K562 (cell line): ENCODE results near the gene MICAL1. TPM values are rescaled to one million over a fixed set of nuclear protein-coding genes. Genes with fewer than 3 reads are reported as not detected.

Source experiments
- ATAC-seq: fragments of 200-7000 bp; cut with Tn5 transposase; 3 replicates; pipeline ENCODE4 v1.9.1; 2020; ENCODE audit warnings: moderate library complexity
- BruUV-seq: library from RNA; stranded (reverse); fragments of 400-500 nt; replicated peaks from 2 replicates; lab custom pipeline; 2021; lab: Mats Ljungman, UMichigan
- CTCF ChIA-PET: fragments of 300-600 bp; formaldehyde crosslinking; extraction: SDS; loops from one replicate; lab custom pipeline; 2021; ENCODE audit warnings: low intra/inter-chr PET ratio; lab: Yijun Ruan, JAX
- POLR2A ChIA-PET: fragments of 300-600, 350-650 bp; sonication (Branson Sonifier 250); formaldehyde crosslinking; extraction: SDS; loops from one replicate; lab custom pipeline; 2021; ENCODE audit warnings: antibody characterized with exemption, inconsistent platforms; lab: Yijun Ruan, JAX
- DNase-seq, 4 experiments: peaks; one replicate each; pipeline versions ENCODE4 v3.0.0 to v3.0.0-alpha.2; 2011 to 2018; ENCODE audit warnings: low spot score in 3 of 4, mixed read lengths in 3 of 4; ENCODE audit errors: extremely low read depth in 1 of 4
- FAIRE-seq: peaks from 2 replicates; lab custom pipeline; 2011; peaks lifted over from hg19 to GRCh38; lab: Jason Lieb, UNC
- H2AFZ ChIP-seq: 2 replicates; pipeline ENCODE4 v1.6.0; 2011; ENCODE audit warnings: low read depth, low read length, control low read depth, inconsistent platforms
- H3K27ac ChIP-seq: fragments of 200-600 bp; 3 replicates; pipeline ENCODE4 v1.8.0; 2011; ENCODE audit warnings: low read depth, mild to moderate bottlenecking, control low read depth, inconsistent platforms, low read length, moderate library complexity, mixed read lengths; ENCODE audit errors: extremely low read depth
- H3K27me3 ChIP-seq, 2 experiments: fragments of 300-600 bp in 1 of 2; 2 replicates in 1 of 2; 3 replicates in 1 of 2; pipeline versions ENCODE4 v1.6.0 to v1.8.0; 2011; ENCODE audit warnings: inconsistent platforms in 2 of 2, low read length in 2 of 2, mild to moderate bottlenecking in 1 of 2, mixed read lengths in 1 of 2, moderate library complexity in 1 of 2; ENCODE audit not compliant: control insufficient read depth in 2 of 2, insufficient read depth in 2 of 2
- H3K36me3 ChIP-seq: fragments of 300-600 bp; 3 replicates; pipeline ENCODE4 v1.8.0; 2011; ENCODE audit warnings: mild to moderate bottlenecking, low read length, inconsistent platforms; ENCODE audit not compliant: control insufficient read depth, insufficient read depth
- H3K4me1 ChIP-seq, 2 experiments: fragments of 200-600 bp in 1 of 2; replicated peaks in 1 of 2; 2 replicates in 1 of 2; 3 replicates in 1 of 2; pipeline versions ENCODE4 v1.5.1 to v1.8.0; 2011; ENCODE audit warnings: inconsistent platforms in 2 of 2, low read length in 2 of 2, mild to moderate bottlenecking in 1 of 2, mixed read lengths in 1 of 2, moderate library complexity in 1 of 2; ENCODE audit not compliant: control insufficient read depth in 2 of 2, insufficient read depth in 2 of 2
- H3K4me2 ChIP-seq: 2 replicates; pipeline ENCODE4 v1.6.1; 2011; ENCODE audit warnings: low read length, control low read depth, inconsistent platforms, mixed read lengths; ENCODE audit not compliant: insufficient read depth
- H3K4me3 ChIP-seq: fragments of 200-600 bp; sonication (generic), shearing (Covaris generic); 2 replicates; pipeline ENCODE4 v1.5.1; 2016; ENCODE audit warnings: control low read depth, inconsistent platforms
- H3K79me2 ChIP-seq: fragments of 200-600 bp; 3 replicates; pipeline ENCODE4 v1.8.0; 2011; ENCODE audit warnings: low read length, inconsistent platforms; ENCODE audit not compliant: control insufficient read depth, insufficient read depth
- H3K9ac ChIP-seq, 2 experiments: 2 replicates each; pipeline versions ENCODE4 v1.6.0 to v1.6.1; 2011; ENCODE audit warnings: low read depth in 2 of 2, low read length in 2 of 2, control low read depth in 1 of 2, inconsistent platforms in 1 of 2, mild to moderate bottlenecking in 1 of 2, mixed read lengths in 1 of 2; ENCODE audit not compliant: insufficient read depth in 1 of 2
- H3K9me1 ChIP-seq: one replicate; pipeline ENCODE4 v1.6.0; 2011; ENCODE audit warnings: inconsistent platforms, mild to moderate bottlenecking, low read length, moderate library complexity; ENCODE audit not compliant: control insufficient read depth, insufficient read depth
- H3K9me3 ChIP-seq: replicated peaks from 2 replicates; pipeline ENCODE4 v1.5.1; 2011; ENCODE audit warnings: low read depth, low read length, inconsistent platforms; ENCODE audit not compliant: control insufficient read depth, insufficient read depth
- H4K20me1 ChIP-seq: replicated peaks from 2 replicates; pipeline ENCODE4 v1.6.1; 2011; ENCODE audit warnings: low read length, inconsistent platforms, mixed read lengths; ENCODE audit not compliant: control insufficient read depth, insufficient read depth
- ADNP ChIP-seq: fragments of 200-800 bp; sonication (Bioruptor generic); IDR thresholded peaks from 2 replicates; pipeline ENCODE4 v1.6.1; 2016; ENCODE audit warnings: missing genetic modification characterization, missing compliant biosample characterization
- ATF7 ChIP-seq: fragments of 450-650 bp; IDR thresholded peaks from 2 replicates; pipeline ENCODE4 v1.7.1; 2014; ENCODE audit warnings: mild to moderate bottlenecking, moderate library complexity
- CC2D1A ChIP-seq: fragments of 450-650 bp; IDR thresholded peaks from 2 replicates; pipeline ENCODE4 v1.6.1; 2017; ENCODE audit warnings: mild to moderate bottlenecking
- ETV1 ChIP-seq: fragments of 450-650 bp; conservative IDR thresholded peaks from 2 replicates; pipeline ENCODE4 v1.6.1; 2016; ENCODE audit warnings: missing genetic modification characterization, control low read depth, low read depth, missing compliant biosample characterization
- GTF2E2 ChIP-seq: fragments of 200-800 bp; sonication (Bioruptor generic); IDR thresholded peaks from 2 replicates; pipeline ENCODE4 v1.6.1; 2016; ENCODE audit warnings: missing genetic modification characterization, missing compliant biosample characterization
- LEF1 ChIP-seq: fragments of 450-650 bp; IDR thresholded peaks from 2 replicates; pipeline ENCODE4 v1.6.1; 2016; ENCODE audit warnings: mild to moderate bottlenecking
- NBN ChIP-seq: fragments of 450-650 bp; IDR thresholded peaks from 2 replicates; pipeline ENCODE4 v1.6.1; 2016; ENCODE audit warnings: low read depth, mild to moderate bottlenecking
- NR2C2 ChIP-seq, 2 experiments: fragments of 200-800 bp in 1 of 2; sonication (Bioruptor generic) in 1 of 2; sonication (generic) in 1 of 2; formaldehyde crosslinking in 1 of 2; IDR thresholded peaks; 2 replicates each; pipeline versions ENCODE4 v1.6.1 to v1.8.0; 2016 to 2022; ENCODE audit warnings: mild to moderate bottlenecking in 1 of 2, missing compliant biosample characterization in 1 of 2, missing genetic modification characterization in 1 of 2, missing genetic modification reagents in 1 of 2
- RAD51 ChIP-seq: fragments of 450-650 bp; IDR thresholded peaks from 2 replicates; pipeline ENCODE4 v1.7.1; 2016; ENCODE audit warnings: low read depth, mild to moderate bottlenecking, borderline replicate concordance
- RBM34 ChIP-seq: fragments of 200-400 bp; formaldehyde crosslinking; IDR thresholded peaks from 2 replicates; pipeline ENCODE4 v1.6.1; 2018; ENCODE audit warnings: low read length, borderline replicate concordance; ENCODE audit not compliant: insufficient read depth
- SMAD4 ChIP-seq: fragments of 250-450 bp; sonication (Bioruptor Pico); conservative IDR thresholded peaks from 2 replicates; pipeline ENCODE4 v1.8.0; 2021; ENCODE audit warnings: inconsistent platforms, mild to moderate bottlenecking, moderate library complexity
- SMC3 ChIP-seq: conservative IDR thresholded peaks from 2 replicates; pipeline ENCODE4 v1.6.1; 2011; ENCODE audit warnings: low read depth, low read length, improper control_type of control experiment; ENCODE audit not compliant: insufficient read depth
- SNRNP70 ChIP-seq: fragments of 200-400 bp; formaldehyde crosslinking; optimal IDR thresholded peaks from 2 replicates; pipeline ENCODE3; 2017; ENCODE audit warnings: low read depth, low read length
- ZBTB1 ChIP-seq: sonication (generic); formaldehyde crosslinking; IDR thresholded peaks from 2 replicates; pipeline ENCODE4 v1.8.1; 2023; ENCODE audit warnings: missing genetic modification reagents, low read depth, mild to moderate bottlenecking, borderline replicate concordance
- ZNF23 ChIP-seq: fragments of 250-450 bp; sonication (Bioruptor Pico); IDR thresholded peaks from 2 replicates; pipeline ENCODE4 v1.4.0; 2020; ENCODE audit warnings: mild to moderate bottlenecking
- ZNF696 ChIP-seq: fragments of 250-450 bp; sonication (Bioruptor Pico); conservative IDR thresholded peaks from 2 replicates; pipeline ENCODE4 v1.4.0; 2020; ENCODE audit warnings: mild to moderate bottlenecking, moderate library complexity
- ZNF785 ChIP-seq: fragments of 250-450 bp; sonication (Bioruptor Pico); IDR thresholded peaks from 2 replicates; pipeline ENCODE4 v1.4.0; 2020; ENCODE audit warnings: mild to moderate bottlenecking
- WGBS: fragments of 100-300 bp; shearing (Covaris generic); methylation state at CpG from one replicate; pipeline ENCODE4 v1.1.6; 2016; ENCODE audit warnings: low coverage, mixed read lengths; ENCODE audit not compliant: insufficient coverage; ENCODE audit errors: missing lambda C conversion rate; 5-methylcytosine and 5-hydroxymethylcytosine counted together
- in situ Hi-C: fragments of 300-500 bp; cut with MboI; formaldehyde crosslinking; loops from 4 replicates; pipeline ENCODE4 v1.15.0; 2018; ENCODE audit warnings: inconsistent platforms, mixed read lengths
- intact Hi-C: fragments of 100-400 bp; cut with micrococcal nuclease; formaldehyde crosslinking; loops from 2 replicates; pipeline ENCODE4 v1.14.2; 2022
- polyA plus RNA-seq, 8 experiments: library from polyadenylated mRNA; depleted of rRNA in 4 of 8; stranded (reverse) in 5 of 8; unstranded in 3 of 8; fragments of >200 nt; fragmentation: Nextera tagmentation in 2 of 8; fragmentation: Illumina TruSeq in 1 of 8; extraction: Ambion mirVana in 2 of 8; extraction: Trizol in 1 of 8; gene quantifications; 2 replicates each; pipeline versions ENCODE4 v1.2.1 to v1.2.3, GENCODE V29; 2011 to 2014; ENCODE audit warnings: inconsistent platforms in 1 of 8, missing spikeins in 1 of 8
- total RNA-seq, 7 experiments: library from RNA; depleted of rRNA in 6 of 7; stranded (reverse); fragments of >200 nt in 6 of 7; fragmentation: Illumina TruSeq in 2 of 7; extraction: Trizol in 2 of 7; gene quantifications; 2 replicates each; pipeline versions ENCODE4 v1.2.1 to v1.2.3, GENCODE V29; 2011 to 2021; ENCODE audit warnings: low replicate concordance in 1 of 7
- TF ChIP-seq, protein P1 (sequence below): sonication (generic); formaldehyde crosslinking; IDR thresholded peaks from 2 replicates; pipeline ENCODE4 v1.9.0; 2022; ENCODE audit warnings: mild to moderate bottlenecking, missing genetic modification reagents
- TF ChIP-seq, protein P2 (sequence below): fragments of 450-650 bp; IDR thresholded peaks from one replicate; pipeline ENCODE4 v1.6.1; 2018; ENCODE audit warnings: mild to moderate bottlenecking, moderate library complexity; ENCODE audit not compliant: partially characterized antibody
- TF ChIP-seq, protein P3 (sequence below), 2 experiments: fragments of 450-650 bp in 1 of 2; IDR thresholded peaks; 2 replicates each; pipeline ENCODE4 v1.6.1; 2011 to 2017; ENCODE audit warnings: low read depth in 2 of 2, antibody characterized with exemption in 1 of 2, borderline replicate concordance in 1 of 2, low read length in 1 of 2, mild to moderate bottlenecking in 1 of 2, mixed read lengths in 1 of 2; ENCODE audit not compliant: control insufficient read depth in 1 of 2

The MICAL1 gene
- total and polyA plus RNA-seq, 9 of the 15 experiments (the other 6 are each of a cell fraction or from before 2014, with no cell fraction given), result 0.07 to 15.2 (median 7.0) TPM

DNA sequence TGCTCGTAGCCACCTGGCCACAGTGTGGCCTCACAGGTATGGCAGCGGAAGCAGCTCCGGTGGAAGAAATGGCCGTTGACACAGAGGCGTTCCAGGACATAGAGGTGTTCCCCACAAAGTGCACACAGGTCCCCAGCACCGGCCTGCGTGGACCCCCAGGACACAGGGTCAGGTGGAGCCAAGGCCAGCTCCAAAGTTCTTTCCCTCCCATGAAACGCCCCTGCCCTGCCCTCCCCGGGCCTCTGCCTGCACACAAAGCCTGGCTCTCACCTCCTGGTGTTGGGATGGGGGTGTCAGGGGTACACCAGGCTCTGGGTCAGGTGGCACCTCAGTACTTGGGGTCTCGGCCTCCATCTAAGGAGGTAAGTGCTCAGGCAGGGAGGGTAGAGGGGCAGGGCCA is 8.5 kb downstream of the MICAL1 start:
- Histone ChIP-seq H3K4me3 (no peak overlapping the region), H3K9ac (peak overlapping the region in 1 of 2 experiments; percentile 37; a peak in 1 of 4 replicates), H2AFZ (no peak overlapping the region), H3K27me3 (no peaks in the 10 kb centered on the region), H3K36me3 (peaks cover 48% of the 10 kb centered on the region), H3K9me3 (no peaks in the 10 kb centered on the region), H4K20me1 (no peaks in the 10 kb centered on the region), H3K9me1 (no peaks in the 10 kb centered on the region), H3K4me1 (peaks cover 14 to 42% of the 10 kb centered on the region in 2 experiments; a peak in 4 of 5 replicates), H3K4me2 (no peak overlapping the region), H3K27ac (no peak overlapping the region), H3K79me2 (peaks cover 6% of the 10 kb centered on the region)
- POLR2A ChIA-PET, result interaction anchor here (0.9 to 9.8 kb wide), 4 partner anchors 7 to 64 kb away, joined by 3 to 92 read pairs (median 4); partner anchors contain the start of genes CD164 and MICAL1
- DNase-seq (no peak), ATAC-seq (no peak), FAIRE-seq (no peak)
- intact Hi-C loops (no loop called here), in situ Hi-C loops (no loop called here)
- 76% methylated on average over 10 of the region's 10 CpGs for WGBS
- BruUV-seq, result no TSS peak
- CTCF ChIA-PET, result no interaction called here
- TF ChIP-seq GTF2E2 (tag), result no peak
- no peak for TF ChIP-seq SMAD4
- no peak for TF ChIP-seq NR2C2 (CRISPR knock-in tag; IDR thresholded peaks at IDR 0.05)
- TF ChIP-seq NR2C2 (tag; IDR thresholded peaks at IDR 0.05), result no peak
- no peak for TF ChIP-seq ATF7
- no peak for TF ChIP-seq ZNF696
- TF ChIP-seq RAD51, result no peak
- TF ChIP-seq SNRNP70, result no peak
- TF ChIP-seq LEF1, result no peak
- no peak for TF ChIP-seq ZNF785 (CRISPR knock-in tag)
- TF ChIP-seq NBN, result no peak
- no peak for TF ChIP-seq ZBTB1 (CRISPR knock-in tag)
- no peak for TF ChIP-seq ADNP (tag)
- no peak for TF ChIP-seq RBM34
- no peak for TF ChIP-seq ETV1
- TF ChIP-seq CC2D1A, result no peak
- TF ChIP-seq, protein P1, sequence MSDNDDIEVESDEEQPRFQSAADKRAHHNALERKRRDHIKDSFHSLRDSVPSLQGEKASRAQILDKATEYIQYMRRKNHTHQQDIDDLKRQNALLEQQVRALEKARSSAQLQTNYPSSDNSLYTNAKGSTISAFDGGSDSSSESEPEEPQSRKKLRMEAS (CRISPR knock-in tag), result peak; percentile 24; the same call in 1 of the 2 replicates
- TF ChIP-seq, protein P2, sequence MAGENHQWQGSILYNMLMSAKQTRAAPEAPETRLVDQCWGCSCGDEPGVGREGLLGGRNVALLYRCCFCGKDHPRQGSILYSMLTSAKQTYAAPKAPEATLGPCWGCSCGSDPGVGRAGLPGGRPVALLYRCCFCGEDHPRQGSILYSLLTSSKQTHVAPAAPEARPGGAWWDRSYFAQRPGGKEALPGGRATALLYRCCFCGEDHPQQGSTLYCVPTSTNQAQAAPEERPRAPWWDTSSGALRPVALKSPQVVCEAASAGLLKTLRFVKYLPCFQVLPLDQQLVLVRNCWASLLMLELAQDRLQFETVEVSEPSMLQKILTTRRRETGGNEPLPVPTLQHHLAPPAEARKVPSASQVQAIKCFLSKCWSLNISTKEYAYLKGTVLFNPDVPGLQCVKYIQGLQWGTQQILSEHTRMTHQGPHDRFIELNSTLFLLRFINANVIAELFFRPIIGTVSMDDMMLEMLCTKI, result no peak
- no peak for TF ChIP-seq ZNF23 (CRISPR knock-in tag)
- TF ChIP-seq, protein P3, sequence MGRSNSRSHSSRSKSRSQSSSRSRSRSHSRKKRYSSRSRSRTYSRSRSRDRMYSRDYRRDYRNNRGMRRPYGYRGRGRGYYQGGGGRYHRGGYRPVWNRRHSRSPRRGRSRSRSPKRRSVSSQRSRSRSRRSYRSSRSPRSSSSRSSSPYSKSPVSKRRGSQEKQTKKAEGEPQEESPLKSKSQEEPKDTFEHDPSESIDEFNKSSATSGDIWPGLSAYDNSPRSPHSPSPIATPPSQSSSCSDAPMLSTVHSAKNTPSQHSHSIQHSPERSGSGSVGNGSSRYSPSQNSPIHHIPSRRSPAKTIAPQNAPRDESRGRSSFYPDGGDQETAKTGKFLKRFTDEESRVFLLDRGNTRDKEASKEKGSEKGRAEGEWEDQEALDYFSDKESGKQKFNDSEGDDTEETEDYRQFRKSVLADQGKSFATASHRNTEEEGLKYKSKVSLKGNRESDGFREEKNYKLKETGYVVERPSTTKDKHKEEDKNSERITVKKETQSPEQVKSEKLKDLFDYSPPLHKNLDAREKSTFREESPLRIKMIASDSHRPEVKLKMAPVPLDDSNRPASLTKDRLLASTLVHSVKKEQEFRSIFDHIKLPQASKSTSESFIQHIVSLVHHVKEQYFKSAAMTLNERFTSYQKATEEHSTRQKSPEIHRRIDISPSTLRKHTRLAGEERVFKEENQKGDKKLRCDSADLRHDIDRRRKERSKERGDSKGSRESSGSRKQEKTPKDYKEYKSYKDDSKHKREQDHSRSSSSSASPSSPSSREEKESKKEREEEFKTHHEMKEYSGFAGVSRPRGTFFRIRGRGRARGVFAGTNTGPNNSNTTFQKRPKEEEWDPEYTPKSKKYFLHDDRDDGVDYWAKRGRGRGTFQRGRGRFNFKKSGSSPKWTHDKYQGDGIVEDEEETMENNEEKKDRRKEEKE (IDR thresholded peaks at IDR 0.05; ENCODE audit: borderline replicate concordance in 1 of 2, control insufficient read depth in 1 of 2, low read depth in 2 of 2, low read length in 1 of 2), result no peak
- no peak for TF ChIP-seq SMC3
